H1 (cell line): Measurements from ENCODE around the gene FGF4. TPM values are rescaled to one million over a fixed set of nuclear protein-coding genes. Genes with fewer than 3 reads are reported as not detected.
A peak's percentile ranks its signal among the peaks of the same experiment; 100 is the strongest.

Source experiments
- CTCF ChIA-PET: fragments of 300-600 bp; sonication (Branson Sonifier 250); formaldehyde crosslinking; loops from one replicate; lab custom pipeline; 2021; ENCODE audit not compliant: partially characterized antibody; lab: Charles Lee
- POLR2A ChIA-PET: fragments of 300-600 bp; sonication (Branson Sonifier 250); formaldehyde crosslinking; loops from one replicate; lab custom pipeline; 2021; ENCODE audit warnings: inconsistent platforms; ENCODE audit not compliant: partially characterized antibody; lab: Charles Lee
- DNase-seq, 2 experiments: peaks; one replicate each; pipeline versions ENCODE4 v3.0.0 to v3.0.0-alpha.2; 2010 to 2022; ENCODE audit warnings: low spot score in 2 of 2, low read depth in 1 of 2, mixed read lengths in 1 of 2
- FAIRE-seq: peaks from 2 replicates; lab custom pipeline; 2011; peaks lifted over from hg19 to GRCh38; lab: Jason Lieb, UNC
- H2AFZ ChIP-seq: 2 replicates; pipeline ENCODE4 v1.8.1; 2012; ENCODE audit warnings: low read length, inconsistent platforms
- H2AK5ac ChIP-seq: 2 replicates; pipeline ENCODE4 v1.6.1; 2013; ENCODE audit warnings: low read depth, low read length
- H2BK120ac ChIP-seq: replicated peaks from 2 replicates; pipeline ENCODE3; 2013; ENCODE audit warnings: low read depth, low read length, inconsistent platforms
- H2BK12ac ChIP-seq: 2 replicates; pipeline ENCODE4 v1.6.1; 2013; ENCODE audit warnings: low read depth, low read length
- H2BK15ac ChIP-seq: 2 replicates; pipeline ENCODE4 v1.6.1; 2013; ENCODE audit warnings: low read length
- H2BK20ac ChIP-seq: 2 replicates; pipeline ENCODE4 v1.6.1; 2013; ENCODE audit warnings: low read length
- H2BK5ac ChIP-seq: 2 replicates; pipeline ENCODE4 v1.6.1; 2013; ENCODE audit warnings: low read depth, low read length
- H3K14ac ChIP-seq: 2 replicates; pipeline ENCODE4 v1.6.1; 2013; ENCODE audit warnings: inconsistent platforms; ENCODE audit not compliant: insufficient read length
- H3K18ac ChIP-seq: 2 replicates; pipeline ENCODE4 v1.6.1; 2013; ENCODE audit warnings: low read length; ENCODE audit errors: extremely low read depth
- H3K23ac ChIP-seq: 2 replicates; pipeline ENCODE4 v1.6.1; 2013; ENCODE audit warnings: inconsistent platforms; ENCODE audit not compliant: insufficient read length
- H3K23me2 ChIP-seq: 2 replicates; pipeline ENCODE4 v1.6.1; 2013; ENCODE audit warnings: low read depth, low read length
- H3K27ac ChIP-seq: 2 replicates; pipeline ENCODE4 v1.6.1; 2011; ENCODE audit warnings: low read depth, low read length, inconsistent platforms
- H3K27me3 ChIP-seq, 4 experiments: replicated peaks in 1 of 4; 1 replicate in 1 of 4; 2 replicates in 3 of 4; pipeline versions ENCODE4 v1.6.1 to v1.8.1; 2011 to 2013; ENCODE audit warnings: low read length in 3 of 4, mild to moderate bottlenecking in 3 of 4, inconsistent platforms in 2 of 4, mixed read lengths in 2 of 4, moderate library complexity in 1 of 4; ENCODE audit not compliant: control insufficient read depth in 3 of 4, insufficient read depth in 3 of 4; ENCODE audit errors: extremely low read depth in 1 of 4
- H3K36me3 ChIP-seq, 4 experiments: 2 replicates each; pipeline versions ENCODE4 v1.6.1 to v1.8.1; 2011 to 2013; ENCODE audit warnings: mild to moderate bottlenecking in 4 of 4, low read length in 3 of 4, moderate library complexity in 2 of 4, control low read depth in 1 of 4, inconsistent platforms in 1 of 4; ENCODE audit not compliant: insufficient read depth in 4 of 4, control insufficient read depth in 2 of 4
- H3K4ac ChIP-seq: replicated peaks from 2 replicates; pipeline ENCODE3; 2013; ENCODE audit warnings: low read length, low read depth, mixed read lengths, inconsistent platforms; ENCODE audit not compliant: insufficient read length
- H3K4me1 ChIP-seq, 4 experiments: replicated peaks in 1 of 4; 1 replicate in 1 of 4; 2 replicates in 3 of 4; pipeline versions ENCODE4 v1.6.1 to v1.8.1; 2011 to 2013; ENCODE audit warnings: low read length in 3 of 4, inconsistent platforms in 2 of 4, mixed read lengths in 1 of 4; ENCODE audit not compliant: insufficient read depth in 4 of 4, control insufficient read depth in 3 of 4
- H3K4me2 ChIP-seq, 2 experiments: 2 replicates each; pipeline versions ENCODE4 v1.6.1 to v1.8.1; 2011 to 2013; ENCODE audit warnings: low read depth in 2 of 2, low read length in 2 of 2, control low read depth in 1 of 2, inconsistent platforms in 1 of 2, mild to moderate bottlenecking in 1 of 2; ENCODE audit not compliant: insufficient read depth in 1 of 2
- H3K4me3 ChIP-seq, 4 experiments: fragments of 200-600, 300-600 bp in 1 of 4; sonication (generic), shearing (Covaris generic), sonication (Bioruptor Twin) in 1 of 4; 2 replicates each; pipeline versions ENCODE4 v1.5.1 to v1.8.1; 2011 to 2016; ENCODE audit warnings: low read length in 4 of 4, low read depth in 3 of 4, control low read depth in 2 of 4, inconsistent platforms in 2 of 4, mild to moderate bottlenecking in 2 of 4, mixed read lengths in 1 of 4, moderate library complexity in 1 of 4; ENCODE audit not compliant: insufficient read depth in 2 of 4; ENCODE audit errors: extremely low read depth in 1 of 4
- H3K56ac ChIP-seq: replicated peaks from 2 replicates; pipeline ENCODE3; 2013; ENCODE audit warnings: low read depth, mild to moderate bottlenecking, mixed read lengths, low read length, inconsistent platforms; ENCODE audit not compliant: insufficient read length
- H3K79me1 ChIP-seq: 2 replicates; pipeline ENCODE4 v1.6.1; 2013; ENCODE audit warnings: low read depth, low read length, control low read depth
- H3K79me2 ChIP-seq, 2 experiments: 2 replicates each; pipeline versions ENCODE4 v1.6.1 to v1.8.1; 2012 to 2013; ENCODE audit warnings: low read length in 2 of 2, mild to moderate bottlenecking in 2 of 2, inconsistent platforms in 1 of 2; ENCODE audit not compliant: insufficient read depth in 2 of 2, control insufficient read depth in 1 of 2
- H3K9ac ChIP-seq, 4 experiments: replicated peaks in 1 of 4; 1 replicate in 1 of 4; 2 replicates in 3 of 4; pipeline versions ENCODE4 v1.6.1 to v1.8.1; 2011 to 2013; ENCODE audit warnings: low read depth in 3 of 4, low read length in 3 of 4, control low read depth in 2 of 4, mild to moderate bottlenecking in 2 of 4, moderate library complexity in 2 of 4, inconsistent platforms in 1 of 4; ENCODE audit errors: extremely low read depth in 1 of 4
- H3K9me3 ChIP-seq, 2 experiments: 2 replicates each; pipeline versions ENCODE4 v1.6.1 to v1.8.1; 2012 to 2013; ENCODE audit warnings: mild to moderate bottlenecking in 2 of 2, moderate library complexity in 2 of 2, control low read depth in 1 of 2, inconsistent platforms in 1 of 2, low read depth in 1 of 2, low read length in 1 of 2, mixed read lengths in 1 of 2; ENCODE audit not compliant: insufficient read depth in 2 of 2
- H4K20me1 ChIP-seq, 2 experiments: replicated peaks in 1 of 2; 2 replicates each; pipeline versions ENCODE3 to v1.8.1; 2011 to 2013; ENCODE audit warnings: inconsistent platforms in 2 of 2, low read length in 2 of 2, mild to moderate bottlenecking in 1 of 2; ENCODE audit not compliant: insufficient read depth in 2 of 2, control insufficient read depth in 1 of 2
- H4K5ac ChIP-seq: 2 replicates; pipeline ENCODE4 v1.6.1; 2013; ENCODE audit warnings: low read length, low read depth, mixed read lengths, inconsistent platforms; ENCODE audit not compliant: insufficient read length
- H4K8ac ChIP-seq: 2 replicates; pipeline ENCODE4 v1.8.0; 2013; ENCODE audit warnings: mild to moderate bottlenecking, moderate library complexity, low read length, inconsistent platforms; ENCODE audit not compliant: insufficient read depth; ENCODE audit errors: extremely low read depth
- H4K91ac ChIP-seq: replicated peaks from 2 replicates; pipeline ENCODE3; 2013; ENCODE audit warnings: low read length, mixed read lengths, inconsistent platforms; ENCODE audit not compliant: insufficient read length
- FOSL1 ChIP-seq: IDR thresholded peaks from 2 replicates; pipeline ENCODE4 v1.6.1; 2011; ENCODE audit warnings: mild to moderate bottlenecking, low read depth, low read length, moderate library complexity; ENCODE audit not compliant: insufficient read depth
- GTF2F1 ChIP-seq: IDR thresholded peaks from 2 replicates; pipeline ENCODE4 v1.6.1; 2012; ENCODE audit warnings: low read depth, low read length, improper control_type of control experiment, borderline replicate concordance
- POU5F1 ChIP-seq: IDR thresholded peaks from 2 replicates; pipeline ENCODE4 v1.6.1; 2011; ENCODE audit warnings: low read depth, mild to moderate bottlenecking, low read length, moderate library complexity
- SP1 ChIP-seq: IDR thresholded peaks from 2 replicates; pipeline ENCODE4 v1.6.1; 2011; ENCODE audit warnings: low read depth, low read length
- YY1 ChIP-seq: IDR thresholded peaks from 2 replicates; pipeline ENCODE4 v1.6.1; 2011; ENCODE audit warnings: low read depth, mild to moderate bottlenecking, low read length
- WGBS, 2 experiments: shearing (Covaris generic) in 1 of 2; methylation state at CpG; one replicate each; pipeline versions ENCODE4 v1.1.6 to v1.1.7; 2013 to 2015; ENCODE audit warnings: low lambda C conversion rate in 2 of 2, mixed read lengths in 2 of 2, inconsistent platforms in 1 of 2, low coverage in 1 of 2, missing lambda C conversion rate in 1 of 2; ENCODE audit not compliant: insufficient replicate concordance in 2 of 2, insufficient coverage in 1 of 2, insufficient read length in 1 of 2; ENCODE audit errors: extremely low coverage in 1 of 2, missing lambda C conversion rate in 1 of 2; 5-methylcytosine and 5-hydroxymethylcytosine counted together
- polyA plus RNA-seq, 7 experiments: library from polyadenylated mRNA; depleted of rRNA in 3 of 7; stranded (reverse) in 5 of 7; unstranded in 2 of 7; fragments of >200 nt in 5 of 7; fragments of 200-250 nt in 2 of 7; gene quantifications; 1 replicate in 5 of 7; 2 replicates in 1 of 7; 4 replicates in 1 of 7; pipeline versions ENCODE4 v1.2.1 to v1.2.3, GENCODE V29; 2011 to 2013; ENCODE audit warnings: missing spikeins in 2 of 7, mixed read lengths in 2 of 7
- total RNA-seq: library from RNA; stranded (reverse); fragmentation: NEBNext Ultra II Directional; extraction: Animal tissue kit (Norgen Biotek cat#: 25700); gene quantifications from 2 replicates; pipeline ENCODE4 v1.2.1, GENCODE V29; 2021

FGF4 gene
- total and polyA plus RNA-seq, 2 of the 8 experiments (the other 6 are each of a cell fraction or from before 2014, with no cell fraction given) = 0.57 to 2.0 TPM

DNA sequence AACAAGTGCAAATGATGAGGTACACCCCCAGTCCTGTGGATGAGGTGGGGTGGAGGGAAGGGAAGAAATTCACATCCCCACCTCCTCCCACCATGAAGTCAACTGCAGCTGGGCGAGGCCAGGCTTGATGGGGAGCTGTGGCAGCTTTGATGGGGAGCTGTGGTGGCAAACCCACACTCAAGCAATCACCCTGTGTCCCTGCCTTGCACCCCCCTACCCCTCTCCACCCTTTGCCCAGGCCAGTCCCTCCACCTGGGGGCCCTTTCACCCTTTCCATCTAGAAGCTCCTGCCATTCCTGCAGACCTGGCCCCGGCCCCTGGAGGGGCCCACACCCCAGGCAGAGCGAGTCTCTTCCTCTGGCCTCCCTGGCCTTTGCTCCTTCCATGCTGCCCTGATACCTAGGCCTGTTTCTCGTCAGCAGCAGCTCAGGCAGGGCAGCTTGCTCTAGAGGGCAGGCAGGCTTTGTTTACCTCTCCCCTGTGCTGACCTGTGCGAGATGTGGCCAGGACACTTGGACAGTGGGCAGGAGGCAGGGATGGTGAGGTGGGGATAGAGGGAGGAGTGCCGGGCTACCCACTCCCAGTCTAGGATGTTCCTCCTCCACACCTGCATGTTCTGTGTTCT is 48.6 kb upstream of the FGF4 start:
- H3K9ac ChIP-seq = no peak overlapping the region

More for the DNA sequence above, 48.6 kb upstream of the FGF4 start:
- Histone ChIP-seq H3K56ac (no peak overlapping the region), H2AK5ac (0 out of 2 replicates have a peak overlapping the region, but pooled peaks have one; percentile 45), H2BK15ac (0 out of 2 replicates have a peak overlapping the region, but pooled peaks have one; percentile 75), H4K20me1 (no peaks in the 10 kb centered on the region), H3K4me3 (no peak overlapping the region), H3K23me2 (peaks cover 3% of the 10 kb centered on the region; the same call in 1 of the 2 replicates), H3K9me3 (no peaks in the 10 kb centered on the region), H3K27me3 (peaks cover 22 to 44% (median 35%) of the 10 kb centered on the region in 4 experiments), H3K27ac (no peak overlapping the region), H3K23ac (no peak overlapping the region), H3K18ac (no peak overlapping the region), H3K79me1 (no peaks in the 10 kb centered on the region), H3K4me1 (peaks cover 0 to 4% (median 1%) of the 10 kb centered on the region in 4 experiments; a peak in 6 of 7 replicates), H3K36me3 (no peaks in the 10 kb centered on the region; a peak in 1 of 8 replicates), H2BK120ac (no peak overlapping the region), H4K91ac (no peak overlapping the region), H2BK20ac (peak overlapping the region; percentile 61; the same call in 1 of the 2 replicates), H2AFZ (no peak overlapping the region), H3K4ac (no peak overlapping the region), H3K4me2 (no peak overlapping the region), H4K8ac (no peak overlapping the region), H4K5ac (no peak overlapping the region), H2BK5ac (no peak overlapping the region), H3K14ac (no peak overlapping the region), H3K79me2 (no peaks in the 10 kb centered on the region), H2BK12ac (0 out of 2 replicates have a peak overlapping the region, but pooled peaks have one; percentile 17)
- CTCF ChIA-PET = interaction anchor here (1.4 to 2.1 kb wide), 5 partner anchors 10 to 107 kb away, joined by 3 to 13 read pairs (median 5); no protein-coding TSS in a partner anchor
- no peak for TF ChIP-seq FOSL1
- TF ChIP-seq GTF2F1 = no peak
- no peak for TF ChIP-seq YY1
- no peak for TF ChIP-seq POU5F1
- TF ChIP-seq SP1 = no peak
- no peak for DNase-seq
- no peak for FAIRE-seq
- 89% methylated on average over 5 of the region's 6 CpGs; no CpG with 5 or more reads in 1 of the 2 experiments for WGBS, 2 experiments
- POLR2A ChIA-PET = interaction anchor here (1.3 kb wide), 1 partner anchor 119 kb away, joined by 3 read pairs; no protein-coding TSS in a partner anchor
